Measurements from ENCODE around the gene LZTR1. TPM values are rescaled to one million over a fixed set of nuclear protein-coding genes. Genes with fewer than 3 reads are reported as not detected.
"Not testable (repeated sequence)": the region's sequence is repeated elsewhere in the genome, so short reads cannot be mapped to it uniquely, and the experiment has no call there.

The LZTR1 gene
- total RNA-seq, 2 experiments from 2014 or later: 56.2 to 58.0 TPM

GRCh38 chr22:20970939-20971657 is 11.0 kb upstream of the LZTR1 start:
- no peak for DNase-seq

GRCh38 chr22:20972014-20972694 is 9.9 kb upstream of the LZTR1 start:
- POLR2A ChIA-PET: interaction anchor here (1.1 kb wide), 1 partner anchor 14 kb away, joined by 3 read pairs; no protein-coding TSS in a partner anchor
- not testable (repeated sequence) for H3K4me3 Mint-ChIP-seq; H3K27me3 Mint-ChIP-seq (ENCODE audit: low read depth); ATAC-seq; H3K4me1 Mint-ChIP-seq (ENCODE audit: low read depth); H3K9me3 Mint-ChIP-seq (ENCODE audit: insufficient read depth); DNase-seq; H3K36me3 Mint-ChIP-seq (ENCODE audit: low read depth); H3K27ac Mint-ChIP-seq
- CTCF ChIA-PET: interaction anchor here (1.5 kb wide), 2 partner anchors 10 kb away, joined by 5 to 6 read pairs; partner anchors contain the start of gene LZTR1

More at GRCh38 chr22:20970939-20971657, 11.0 kb upstream of the LZTR1 start:
- ChIA-PET CTCF (interaction anchor here (1.5 kb wide), 1 partner anchor 9 kb away, joined by 5 read pairs; no protein-coding TSS in a partner anchor), POLR2A (no interaction called here)
- H3K27me3 Mint-ChIP-seq (ENCODE audit: low read depth): no peaks in the 10 kb centered on the region
- no peak overlapping the region for H3K27ac Mint-ChIP-seq
- no peak for ATAC-seq
- H3K4me3 Mint-ChIP-seq: no peak overlapping the region
- no peaks in the 10 kb centered on the region for H3K36me3 Mint-ChIP-seq (ENCODE audit: low read depth)
- H3K4me1 Mint-ChIP-seq (ENCODE audit: low read depth): peaks cover under 1% of the 10 kb centered on the region
- H3K9me3 Mint-ChIP-seq (ENCODE audit: insufficient read depth): no peaks in the 10 kb centered on the region

GRCh38 chr22:20972933-20973577 is 9.0 kb upstream of the LZTR1 start:
- ChIA-PET POLR2A (interaction anchor here (1.1 kb wide), 1 partner anchor 15 kb away, joined by 3 read pairs; no protein-coding TSS in a partner anchor), CTCF (interaction anchor here (1.5 kb wide), 1 partner anchor 9 kb away, joined by 6 read pairs; the partner anchor contains the start of gene LZTR1)
- Mint-ChIP-seq H3K27ac (no peak overlapping the region), H3K4me3 (no peak overlapping the region), H3K36me3 (ENCODE audit: low read depth) (no peaks in the 10 kb centered on the region), H3K27me3 (ENCODE audit: low read depth) (no peaks in the 10 kb centered on the region), H3K4me1 (ENCODE audit: low read depth) (no peaks in the 10 kb centered on the region), H3K9me3 (ENCODE audit: insufficient read depth) (no peaks in the 10 kb centered on the region)
- no peak for DNase-seq
- ATAC-seq: no peak

GRCh38 chr22:20973634-20974286 is 8.3 kb upstream of the LZTR1 start:
- ATAC-seq (no peak), DNase-seq (no peak)
- CTCF ChIA-PET: interaction anchor here (1.5 kb wide), 1 partner anchor 9 kb away, joined by 6 read pairs; the partner anchor contains the start of gene LZTR1
- POLR2A ChIA-PET: interaction anchor here (1.1 kb wide), 1 partner anchor 16 kb away, joined by 3 read pairs; no protein-coding TSS in a partner anchor
- Mint-ChIP-seq H3K4me3 (no peak overlapping the region), H3K9me3 (ENCODE audit: insufficient read depth) (peaks cover 3% of the 10 kb centered on the region), H3K4me1 (ENCODE audit: low read depth) (peaks cover under 1% of the 10 kb centered on the region), H3K27ac (no peak overlapping the region), H3K36me3 (ENCODE audit: low read depth) (no peaks in the 10 kb centered on the region), H3K27me3 (ENCODE audit: low read depth) (no peaks in the 10 kb centered on the region)

- Mint-ChIP-seq H3K27ac (no peak overlapping the region), H3K27me3 (ENCODE audit: low read depth) (peaks cover 2% of the 10 kb centered on the region), H3K4me1 (ENCODE audit: low read depth) (peaks cover 7% of the 10 kb centered on the region), H3K9me3 (ENCODE audit: insufficient read depth) (peaks cover 10% of the 10 kb centered on the region), H3K4me3 (no peak overlapping the region), H3K36me3 (ENCODE audit: low read depth) (peaks cover 3% of the 10 kb centered on the region)
- DNase-seq (no peak), ATAC-seq (no peak)
- CTCF ChIA-PET: no interaction called here
- POLR2A ChIA-PET: interaction anchor here (1.2 kb wide), 1 partner anchor 23 kb away, joined by 3 read pairs; no protein-coding TSS in a partner anchor
These were observed 7.7 kb upstream of the LZTR1 start for GRCh38 chr22:20974336-20974955.

- H3K27ac Mint-ChIP-seq: no peak overlapping the region
- CTCF ChIA-PET: no interaction called here
These were observed 6.4 kb upstream of the LZTR1 start for GRCh38 chr22:20975541-20976290.

GRCh38 chr22:20976291-20976877 is 5.7 kb upstream of the LZTR1 start:
- Mint-ChIP-seq H3K27me3 (ENCODE audit: low read depth) (peaks cover 2% of the 10 kb centered on the region), H3K4me1 (ENCODE audit: low read depth) (peaks cover 18% of the 10 kb centered on the region), H3K36me3 (ENCODE audit: low read depth) (peaks cover 3% of the 10 kb centered on the region), H3K4me3 (no peak overlapping the region), H3K9me3 (ENCODE audit: insufficient read depth) (peaks cover 11% of the 10 kb centered on the region), H3K27ac (no peak overlapping the region)
- ChIA-PET POLR2A (no interaction called here), CTCF (no interaction called here)
- ATAC-seq: no peak
- no peak for DNase-seq

More at GRCh38 chr22:20975541-20976290, 6.4 kb upstream of the LZTR1 start:
- Mint-ChIP-seq H3K4me3 (no peak overlapping the region), H3K4me1 (ENCODE audit: low read depth) (peaks cover 11% of the 10 kb centered on the region), H3K36me3 (ENCODE audit: low read depth) (peaks cover 3% of the 10 kb centered on the region), H3K9me3 (ENCODE audit: insufficient read depth) (peaks cover 11% of the 10 kb centered on the region), H3K27me3 (ENCODE audit: low read depth) (peaks cover 2% of the 10 kb centered on the region)
- no peak for ATAC-seq
- no peak for DNase-seq
- POLR2A ChIA-PET: interaction anchor here (1.2 kb wide), 1 partner anchor 22 kb away, joined by 3 read pairs; no protein-coding TSS in a partner anchor

- CTCF ChIA-PET: no interaction called here
- Mint-ChIP-seq H3K4me1 (ENCODE audit: low read depth) (peaks cover 21% of the 10 kb centered on the region), H3K36me3 (ENCODE audit: low read depth) (peaks cover 3% of the 10 kb centered on the region), H3K27ac (no peak overlapping the region), H3K27me3 (ENCODE audit: low read depth) (peaks cover 2% of the 10 kb centered on the region), H3K4me3 (no peak overlapping the region), H3K9me3 (ENCODE audit: insufficient read depth) (peaks cover 11% of the 10 kb centered on the region)
- ATAC-seq (no peak), DNase-seq (no peak)
- POLR2A ChIA-PET: no interaction called here
These were observed 5.1 kb upstream of the LZTR1 start for GRCh38 chr22:20977019-20977418.

GRCh38 chr22:20977516-20978170 is 4.5 kb upstream of the LZTR1 start:
- ChIA-PET POLR2A (no interaction called here), CTCF (no interaction called here)
- peaks cover 11% of the 10 kb centered on the region for H3K9me3 Mint-ChIP-seq (ENCODE audit: insufficient read depth)
- peaks cover 24% of the 10 kb centered on the region for H3K4me1 Mint-ChIP-seq (ENCODE audit: low read depth)
- H3K27ac Mint-ChIP-seq: no peak overlapping the region
- H3K4me3 Mint-ChIP-seq: no peak overlapping the region
- peaks cover 4% of the 10 kb centered on the region for H3K36me3 Mint-ChIP-seq (ENCODE audit: low read depth)
- DNase-seq: no peak
- peaks cover 2% of the 10 kb centered on the region for H3K27me3 Mint-ChIP-seq (ENCODE audit: low read depth)
- no peak for ATAC-seq

GRCh38 chr22:20978419-20978818 is 3.7 kb upstream of the LZTR1 start:
- Mint-ChIP-seq H3K27me3 (ENCODE audit: low read depth) (peaks cover 2% of the 10 kb centered on the region), H3K9me3 (ENCODE audit: insufficient read depth) (peaks cover 11% of the 10 kb centered on the region), H3K36me3 (ENCODE audit: low read depth) (peaks cover 5% of the 10 kb centered on the region), H3K27ac (no peak overlapping the region), H3K4me1 (ENCODE audit: low read depth) (peaks cover 32% of the 10 kb centered on the region), H3K4me3 (no peak overlapping the region)
- DNase-seq: no peak
- CTCF ChIA-PET: no interaction called here
- ATAC-seq: no peak
- POLR2A ChIA-PET: no interaction called here
